Upper lobe of left lung (tissue), 4 donors: ENCODE data around the gene BPIFB1.

Experiments
- POLR2A ChIP-seq, 4 donors: fragments of 450-650 bp; IDR thresholded peaks; one replicate each; pipeline ENCODE4 v1.5.1; 2016 to 2017; ENCODE audit warnings: antibody characterized with exemption in 4 of 4, mild to moderate bottlenecking in 2 of 4
- TF ChIP-seq, protein P1 (sequence below), 6 experiments: fragments of 450-650 bp in 4 of 6; fragments of 200-600 bp in 2 of 6; sonication (generic) in 2 of 6; IDR thresholded peaks; one replicate each; pipeline ENCODE4 v1.5.1; 2016 to 2019; ENCODE audit warnings: antibody characterized with exemption in 6 of 6

- TF ChIP-seq, protein P1, sequence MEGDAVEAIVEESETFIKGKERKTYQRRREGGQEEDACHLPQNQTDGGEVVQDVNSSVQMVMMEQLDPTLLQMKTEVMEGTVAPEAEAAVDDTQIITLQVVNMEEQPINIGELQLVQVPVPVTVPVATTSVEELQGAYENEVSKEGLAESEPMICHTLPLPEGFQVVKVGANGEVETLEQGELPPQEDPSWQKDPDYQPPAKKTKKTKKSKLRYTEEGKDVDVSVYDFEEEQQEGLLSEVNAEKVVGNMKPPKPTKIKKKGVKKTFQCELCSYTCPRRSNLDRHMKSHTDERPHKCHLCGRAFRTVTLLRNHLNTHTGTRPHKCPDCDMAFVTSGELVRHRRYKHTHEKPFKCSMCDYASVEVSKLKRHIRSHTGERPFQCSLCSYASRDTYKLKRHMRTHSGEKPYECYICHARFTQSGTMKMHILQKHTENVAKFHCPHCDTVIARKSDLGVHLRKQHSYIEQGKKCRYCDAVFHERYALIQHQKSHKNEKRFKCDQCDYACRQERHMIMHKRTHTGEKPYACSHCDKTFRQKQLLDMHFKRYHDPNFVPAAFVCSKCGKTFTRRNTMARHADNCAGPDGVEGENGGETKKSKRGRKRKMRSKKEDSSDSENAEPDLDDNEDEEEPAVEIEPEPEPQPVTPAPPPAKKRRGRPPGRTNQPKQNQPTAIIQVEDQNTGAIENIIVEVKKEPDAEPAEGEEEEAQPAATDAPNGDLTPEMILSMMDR (IDR thresholded peaks at IDR 0.05), result no peak
- no peak for TF ChIP-seq POLR2A (IDR thresholded peaks at IDR 0.05)
These were observed 26.6 kb downstream of the BPIFB1 start for GRCh38 chr20:33309631-33310030.
